MCF 10A (cell line): Measurements from ENCODE around the gene PDE8B. TPM values are rescaled to one million over a fixed set of nuclear protein-coding genes. Genes with fewer than 3 reads are reported as not detected.

Source experiments
- Bru-seq: library from RNA; stranded (reverse); fragments of 400-500 nt; gene quantifications from one replicate; lab custom pipeline; 2021; lab: Mats Ljungman, UMichigan
- BruChase-seq, 2 experiments: library from RNA; stranded (reverse); fragments of 400-500 nt; gene quantifications; one replicate each; lab custom pipeline; 2021; lab: Mats Ljungman, UMichigan
- BruUV-seq: library from RNA; stranded (reverse); fragments of 400-500 nt; replicated peaks from 2 replicates; lab custom pipeline; 2021; lab: Mats Ljungman, UMichigan
- CTCF ChIA-PET: fragments of 300-600 bp; sonication (Branson Sonifier 250); formaldehyde crosslinking; extraction: SDS; loops from one replicate; lab custom pipeline; 2021; ENCODE audit warnings: antibody characterized with exemption, inconsistent platforms; lab: Yijun Ruan, JAX
- POLR2A ChIA-PET: fragments of 300-600, 350-650 bp; sonication (Branson Sonifier 250); formaldehyde crosslinking; extraction: SDS; loops from one replicate; lab custom pipeline; 2020; ENCODE audit warnings: antibody characterized with exemption, inconsistent platforms; lab: Yijun Ruan, JAX
- DNase-seq: peaks from one replicate; pipeline ENCODE4 v3.0.0-alpha.2; 2018; ENCODE audit not compliant: unreplicated experiment
- H3K27ac Mint-ChIP-seq: one replicate; pipeline ENCODE4 v1.8.0; 2022; ENCODE audit warnings: mild to moderate bottlenecking, low read depth, mixed read lengths; ENCODE audit not compliant: unreplicated experiment
- H3K27me3 Mint-ChIP-seq: one replicate; pipeline ENCODE4 v1.8.0; 2022; ENCODE audit warnings: mixed read lengths; ENCODE audit not compliant: insufficient read depth, unreplicated experiment
- H3K36me3 Mint-ChIP-seq: one replicate; pipeline ENCODE4 v1.8.0; 2022; ENCODE audit warnings: mild to moderate bottlenecking, moderate library complexity, mixed read lengths; ENCODE audit not compliant: insufficient read depth, unreplicated experiment
- H3K4me1 Mint-ChIP-seq: one replicate; pipeline ENCODE4 v1.8.0; 2022; ENCODE audit warnings: mixed read lengths; ENCODE audit not compliant: insufficient read depth, unreplicated experiment
- H3K4me3 Mint-ChIP-seq: one replicate; pipeline ENCODE4 v1.8.0; 2022; ENCODE audit warnings: mild to moderate bottlenecking, moderate library complexity, mixed read lengths; ENCODE audit not compliant: unreplicated experiment
- H3K9me3 Mint-ChIP-seq: one replicate; pipeline ENCODE4 v1.8.0; 2022; ENCODE audit warnings: mixed read lengths; ENCODE audit not compliant: unreplicated experiment
- CTCF ChIP-seq: fragments of 200-600 bp; IDR thresholded peaks from one replicate; pipeline ENCODE4 v1.8.0; 2022; ENCODE audit warnings: antibody characterized with exemption, mild to moderate bottlenecking; ENCODE audit not compliant: unreplicated experiment
- intact Hi-C: fragments of 100-400 bp; cut with micrococcal nuclease; formaldehyde crosslinking; loops from 2 replicates; pipeline ENCODE4 v1.14.1; 2022
- long read RNA-seq: library from polyadenylated mRNA; stranded (forward); transcript quantifications from one replicate; pipeline ENCODE4 v2.0.0, GENCODE V29; 2022
- total RNA-seq: library from RNA; stranded (reverse); gene quantifications from 2 replicates; pipeline ENCODE4 v1.2.3, GENCODE V29; 2022

Gene PDE8B
- total RNA-seq (0.05 TPM in 1 of 2 replicates, not detected in the other), Bru-seq, nascent RNA (percentile 17 among the genes with signal in this experiment), BruChase-seq, experiment 1, labeled RNA remaining after a 6-hour chase (percentile 26 among the genes with signal in this experiment), BruChase-seq, experiment 2, labeled RNA remaining after a 2-hour chase (percentile 17 among the genes with signal in this experiment)
- long read RNA-seq, partial matches to known transcripts: 0 of 2 reads
- long read RNA-seq, other reads (novel, unspliced or antisense): 2 of 2 reads

GRCh38 chr5:77210091-77210963 lies at the start of gene PDE8B:
PDE8B (plus strand) TSS chr5:77210680; CDS start chr5:77210926, 246 bp downstream.
- no peak for DNase-seq
- intact Hi-C loops: no loop called here

GRCh38 chr5:77163453-77163852 lies 47.0 kb upstream of the PDE8B start:
- Mint-ChIP-seq H3K27me3 (no peaks in the 10 kb centered on the region), H3K9me3 (no peaks in the 10 kb centered on the region), H3K36me3 (no peaks in the 10 kb centered on the region), H3K4me1 (peaks cover 4% of the 10 kb centered on the region), H3K27ac (no peak overlapping the region), H3K4me3 (no peak overlapping the region)
- TF ChIP-seq CTCF: no peak
- DNase-seq: no peak
- BruUV-seq: no TSS peak
- ChIA-PET CTCF (interaction anchor here (0.6 to 1.2 kb wide), 4 partner anchors 11 to 518 kb away, joined by 3 to 4 read pairs (median 4); no protein-coding TSS in a partner anchor), POLR2A (interaction anchor here (0.9 to 1.0 kb wide), 2 partner anchors 11 to 30 kb away, joined by 3 to 4 read pairs; no protein-coding TSS in a partner anchor)
- intact Hi-C loops: no loop called here

More at GRCh38 chr5:77210091-77210963, at the start of gene PDE8B:
- CTCF ChIA-PET: interaction anchor here (1.3 kb wide), 1 partner anchor 66 kb away, joined by 4 read pairs; no protein-coding TSS in a partner anchor
- peaks cover 34% of the 10 kb centered on the region for H3K27me3 Mint-ChIP-seq
- no peaks in the 10 kb centered on the region for H3K36me3 Mint-ChIP-seq
- no peaks in the 10 kb centered on the region for H3K9me3 Mint-ChIP-seq
- TF ChIP-seq CTCF: no peak
- H3K27ac Mint-ChIP-seq: no peak within 1 kb of the TSS
- H3K4me3 Mint-ChIP-seq: peak within 1 kb of the TSS; percentile 17
- H3K4me1 Mint-ChIP-seq: no peaks in the 10 kb centered on the region
- POLR2A ChIA-PET: interaction anchor here (0.9 kb wide), 1 partner anchor 12 kb away, joined by 3 read pairs; no protein-coding TSS in a partner anchor
- BruUV-seq: no TSS peak

GRCh38 chr5:77167063-77167462 lies 43.4 kb upstream of the PDE8B start:
- ChIA-PET CTCF (interaction anchor here (1.0 kb wide), 1 partner anchor 16 kb away, joined by 3 read pairs; no protein-coding TSS in a partner anchor), POLR2A (interaction anchor here (0.7 to 1.0 kb wide), 3 partner anchors 9 to 31 kb away, joined by 3 to 4 read pairs (median 4); no protein-coding TSS in a partner anchor)
- Mint-ChIP-seq H3K4me3 (no peak overlapping the region), H3K4me1 (peaks cover 13% of the 10 kb centered on the region), H3K36me3 (no peaks in the 10 kb centered on the region), H3K27ac (no peak overlapping the region), H3K9me3 (no peaks in the 10 kb centered on the region), H3K27me3 (no peaks in the 10 kb centered on the region)
- BruUV-seq: no TSS peak
- TF ChIP-seq CTCF: no peak
- no peak for DNase-seq
- intact Hi-C loops: no loop called here
